Femur (tissue), 1 donor: ENCODE data around the gene TTN.

Experiments used
- DNase-seq: peaks from one replicate; pipeline ENCODE4 v3.0.0-alpha.2; 2017

TTN gene

GRCh38 chr2:178807227-178808008 lies at the start of gene TTN:
TSS of gene TTN (minus strand) at chr2:178807423. CDS start at chr2:178804642, 2,781 bp downstream.
- peak; percentile 63 for DNase-seq

- DNase-seq = no peak
These were observed 47.9 kb upstream of the TTN start for GRCh38 chr2:178855151-178855550.

GRCh38 chr2:178848335-178848734 lies 41.1 kb upstream of the TTN start:
- no peak for DNase-seq

- DNase-seq = no peak
These were observed 39.2 kb upstream of the TTN start for GRCh38 chr2:178846458-178846802.

GRCh38 chr2:178845566-178846457 lies 38.6 kb upstream of the TTN start:
- peak; percentile 39 for DNase-seq

DNA sequence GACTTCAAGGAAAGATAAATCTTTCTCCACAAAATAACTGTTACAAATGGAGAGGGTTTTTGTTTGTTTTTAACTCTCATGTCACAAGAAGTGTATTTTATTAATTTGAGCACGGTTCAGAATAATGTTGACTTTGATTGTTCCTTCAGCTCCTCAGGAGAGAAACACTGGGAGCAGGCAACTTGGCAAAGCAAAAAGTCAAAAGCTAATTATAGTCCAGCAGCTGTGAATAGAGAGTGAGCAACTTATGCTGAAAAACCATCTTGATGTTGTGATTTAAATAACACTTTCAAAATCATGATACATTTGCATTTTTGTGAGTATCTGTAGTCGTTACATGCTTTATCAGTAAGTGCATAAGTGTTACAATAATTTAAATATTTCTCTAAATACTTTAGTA lies 37.5 kb upstream of the TTN start:
- DNase-seq = no peak

DNA sequence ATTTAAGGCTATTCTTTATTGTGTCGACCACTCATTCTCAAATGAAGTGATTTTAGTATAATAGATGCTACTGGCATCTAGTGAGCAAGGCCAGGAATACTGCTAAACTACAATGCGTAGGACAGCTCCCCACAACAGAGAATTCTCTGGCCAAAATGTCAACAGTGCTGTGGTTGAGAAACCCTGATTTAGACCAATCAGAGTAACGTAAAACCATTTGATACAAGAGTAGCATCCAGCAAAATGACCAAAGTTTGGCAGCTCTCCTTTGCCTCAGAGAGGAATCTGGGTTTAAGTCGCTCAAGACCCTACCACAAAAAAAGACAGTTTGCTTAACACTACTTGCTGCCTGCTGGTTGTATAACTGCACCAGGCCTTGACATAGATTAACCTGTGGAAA lies 37.0 kb upstream of the TTN start:
- peak; percentile 46 for DNase-seq

DNA sequence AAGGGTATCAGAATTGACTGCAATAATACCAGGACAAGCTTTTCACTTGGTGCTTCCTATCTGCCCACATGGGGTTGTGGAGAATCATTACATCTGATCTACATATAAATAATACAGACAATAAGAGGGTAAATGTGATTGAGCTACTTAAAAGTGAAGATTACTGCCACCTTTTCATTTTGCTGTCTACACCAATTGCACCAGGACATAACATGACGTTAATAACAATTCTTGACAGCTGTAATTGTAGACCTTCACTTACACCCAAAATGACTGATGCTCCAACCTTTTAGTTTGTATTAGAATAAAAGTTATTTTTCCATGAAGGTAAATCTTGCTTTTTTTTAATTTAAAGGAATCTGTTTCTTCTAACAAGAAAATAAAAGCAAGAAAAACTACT lies 36.5 kb upstream of the TTN start:
- no peak for DNase-seq

DNA sequence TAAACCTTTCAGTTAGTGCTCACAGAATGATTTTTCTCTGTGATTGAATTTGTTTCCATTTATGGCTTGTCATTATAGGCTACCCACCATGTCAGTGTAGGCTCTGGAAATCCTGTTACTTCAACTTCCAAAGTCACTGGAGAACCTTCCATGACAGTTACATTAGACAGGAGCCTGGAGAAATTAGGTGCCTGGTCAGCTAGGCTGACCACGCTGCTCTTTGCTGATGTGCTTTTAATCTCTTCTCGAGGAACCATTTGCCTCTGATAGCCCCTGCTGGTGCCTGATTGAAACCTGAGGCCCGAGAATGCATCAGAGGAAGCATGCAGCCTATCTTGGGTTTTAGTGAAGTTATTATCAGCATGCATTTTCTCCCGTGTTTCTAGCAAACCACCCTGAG lies 29.6 kb upstream of the TTN start:
- no peak for DNase-seq

- DNase-seq = no peak
These were observed 26.9 kb upstream of the TTN start for GRCh38 chr2:178834086-178834485.

GRCh38 chr2:178833382-178833781 lies 26.2 kb upstream of the TTN start:
- DNase-seq = no peak

GRCh38 chr2:178830451-178830850 lies 23.2 kb upstream of the TTN start:
- DNase-seq = no peak

- DNase-seq = no peak
These were observed 22.8 kb upstream of the TTN start for GRCh38 chr2:178829981-178830380.

GRCh38 chr2:178829299-178829960 lies 22.2 kb upstream of the TTN start:
- no peak for DNase-seq

DNA sequence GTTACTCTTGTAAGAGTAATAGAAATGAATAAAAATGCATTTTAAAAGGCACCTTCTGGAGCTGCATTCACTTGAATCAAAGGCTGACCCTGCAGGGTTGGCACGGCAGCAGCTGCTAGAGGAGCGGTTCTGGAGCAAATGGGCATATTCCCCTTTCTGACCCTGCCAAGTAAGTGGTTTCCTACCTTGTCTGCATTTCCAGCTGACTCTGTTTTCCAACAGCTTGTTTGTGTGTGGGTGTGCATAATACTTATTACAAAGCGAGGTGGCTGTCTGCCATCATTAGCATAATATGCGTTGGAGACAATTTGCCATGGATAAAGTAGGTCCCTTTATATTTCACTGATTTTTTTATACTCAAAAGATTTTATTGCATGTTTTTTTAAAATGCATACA lies 21.3 kb upstream of the TTN start:
- DNase-seq = no peak

GRCh38 chr2:178827739-178828485 lies 20.7 kb upstream of the TTN start:
- no peak for DNase-seq

DNA sequence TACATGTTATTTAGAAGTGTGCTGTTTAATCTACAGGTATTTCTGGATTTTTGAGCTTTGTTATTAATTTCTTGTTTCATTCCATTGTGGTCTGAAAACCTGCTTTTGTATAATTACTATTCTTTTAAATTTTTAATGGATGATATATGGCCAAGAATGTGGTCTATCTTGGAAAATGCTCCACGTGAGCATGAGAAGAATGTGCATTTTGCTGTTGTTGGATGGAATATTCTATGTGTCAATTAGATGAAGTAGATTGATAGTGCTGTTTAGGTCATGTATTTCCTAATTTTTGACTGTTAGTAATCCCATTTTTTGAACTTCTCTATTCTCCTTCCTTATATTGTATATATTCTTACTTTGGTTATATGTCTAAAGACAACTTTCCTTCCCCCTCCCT lies 19.9 kb upstream of the TTN start:
- no peak for DNase-seq

- DNase-seq = no peak
These were observed 18.0 kb upstream of the TTN start for GRCh38 chr2:178825183-178825582.

DNA sequence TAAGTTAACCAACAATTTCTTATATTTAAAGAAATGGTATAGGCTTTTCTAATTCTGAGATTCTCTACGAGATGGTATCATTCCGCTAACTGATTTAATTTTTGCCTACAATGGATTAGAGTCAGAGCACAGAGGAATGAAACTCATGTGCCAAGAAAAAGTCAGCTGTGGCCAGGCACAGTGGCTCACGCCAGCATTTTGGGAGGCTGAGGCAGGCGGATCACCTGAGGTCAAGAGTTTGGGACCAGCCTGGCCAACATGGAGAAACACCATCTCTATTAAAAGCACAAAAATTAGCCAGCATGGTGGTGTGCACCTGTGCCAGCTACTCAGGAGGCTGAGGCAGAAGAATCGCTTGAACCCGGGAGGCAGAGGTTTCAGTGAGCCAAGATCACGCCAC lies 17.0 kb upstream of the TTN start:
- DNase-seq = no peak

DNA sequence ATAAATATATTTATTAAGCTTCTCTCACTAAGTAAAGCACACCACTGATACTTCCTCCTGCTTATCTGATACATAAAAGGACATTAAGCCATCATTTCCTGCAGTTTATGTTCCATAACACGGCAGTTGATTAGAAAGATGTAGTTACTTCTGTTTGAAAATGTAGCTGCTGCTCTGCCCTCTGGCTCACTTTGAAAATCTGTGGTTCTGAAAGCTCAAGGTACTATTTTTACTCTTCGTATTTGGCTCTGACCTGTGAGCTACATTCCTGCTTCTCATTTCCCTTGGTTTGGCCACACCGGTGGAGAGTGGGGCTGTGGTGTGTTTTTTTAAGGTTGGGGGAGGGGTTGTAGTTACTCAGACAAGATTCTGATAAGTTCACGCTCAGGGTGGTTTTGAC lies 12.8 kb upstream of the TTN start:
- no peak for DNase-seq

- no peak for DNase-seq
These were observed 12.1 kb upstream of the TTN start for GRCh38 chr2:178819147-178819875.

DNA sequence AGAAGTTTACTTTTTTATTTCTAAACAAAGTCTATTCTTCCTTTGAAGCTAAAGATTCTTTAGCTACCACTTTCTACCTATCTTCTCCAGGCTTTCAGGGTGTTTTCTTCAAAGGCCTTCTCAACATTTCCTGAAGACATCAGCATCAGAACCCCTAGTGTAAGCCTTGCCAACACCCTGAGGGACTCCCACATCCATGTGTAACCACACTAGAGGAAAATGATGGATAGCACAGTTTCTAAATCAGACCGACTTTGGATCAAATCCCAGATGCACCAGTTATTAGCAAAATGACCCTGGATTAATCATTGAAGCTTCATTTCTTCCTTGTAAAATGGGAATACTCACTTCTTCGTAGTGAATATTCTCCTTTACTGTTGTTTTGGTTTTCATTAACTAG lies 4.7 kb upstream of the TTN start:
- no peak for DNase-seq
